Measurements from ENCODE around the gene ATP13A3.

ATP13A3 gene

DNA sequence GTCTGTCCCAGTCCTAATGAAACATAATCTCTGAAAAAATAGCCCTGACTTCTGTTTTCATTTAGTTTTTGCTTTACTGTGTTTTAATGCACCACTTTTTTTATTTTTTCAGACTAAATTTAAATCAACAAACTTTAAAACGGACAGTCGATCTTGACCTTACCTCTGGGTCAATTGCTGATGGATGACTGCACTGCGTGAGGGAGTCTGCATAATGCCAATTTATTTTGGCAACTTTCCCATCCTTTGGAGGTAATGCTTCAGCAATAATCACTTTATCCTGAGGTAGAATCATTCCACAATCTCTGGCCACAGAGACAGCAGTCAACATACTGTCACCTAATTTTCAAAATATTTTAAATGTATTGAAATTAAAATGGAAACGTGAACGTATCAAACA, 55.2 kb downstream of the ATP13A3 start:
- DNase-seq, result no peak

DNA sequence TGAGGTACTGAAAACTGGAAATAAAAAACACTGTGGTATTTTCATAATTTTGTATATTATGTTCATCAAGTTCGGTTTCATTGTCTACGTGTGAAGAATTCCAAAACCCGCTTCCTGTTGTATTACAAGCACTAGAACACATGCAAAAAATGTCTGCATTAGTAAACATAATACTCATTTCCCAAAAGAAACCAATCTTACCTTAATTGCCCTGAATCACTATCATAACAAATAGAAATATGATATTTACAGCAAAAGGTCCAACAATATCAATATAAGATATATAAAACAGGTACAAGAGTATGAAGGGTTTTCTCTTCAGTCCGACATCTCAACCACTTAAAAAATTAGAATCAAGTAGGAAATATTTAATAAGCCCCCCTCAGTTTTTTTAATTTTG, 61.4 kb downstream of the ATP13A3 start:
- no peak for DNase-seq

- no peak for DNase-seq
Measured at GRCh38 chr3:194424953-194425352, 61.8 kb downstream of the ATP13A3 start.

- no peak for DNase-seq
Measured at GRCh38 chr3:194424373-194424772, 62.4 kb downstream of the ATP13A3 start.

DNA sequence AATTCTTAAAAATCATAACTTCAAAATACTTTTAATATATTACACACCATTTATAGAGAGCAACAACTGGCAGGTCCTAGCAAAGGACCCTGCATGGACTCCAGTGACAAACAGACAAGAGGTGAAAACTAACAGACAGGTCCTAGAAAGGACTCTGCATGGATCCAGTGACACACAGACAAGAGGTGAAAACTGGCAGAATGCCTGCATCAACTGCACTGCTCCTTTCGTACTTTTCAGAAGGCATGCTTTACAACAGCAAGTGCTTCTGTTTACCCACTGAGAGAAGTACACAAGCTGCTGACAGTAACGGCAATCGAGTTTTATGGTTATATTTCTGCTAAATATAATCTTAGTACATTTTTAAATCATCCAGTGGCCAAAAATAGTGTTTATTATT, 63.5 kb downstream of the ATP13A3 start:
- DNase-seq, result no peak

- no peak for DNase-seq
Measured at GRCh38 chr3:194422188-194422587, 64.6 kb downstream of the ATP13A3 start.

GRCh38 chr3:194418671-194419070, 68.1 kb downstream of the ATP13A3 start:
- DNase-seq, result no peak

- DNase-seq, result no peak
Measured at GRCh38 chr3:194407423-194407822, 79.4 kb downstream of the ATP13A3 start.

- DNase-seq, result no peak
Measured at GRCh38 chr3:194405766-194406165, 81.0 kb downstream of the ATP13A3 start.

- peak; percentile 68 for DNase-seq
Measured at GRCh38 chr3:194404365-194405140, 82.2 kb downstream of the ATP13A3 start.

- no peak for DNase-seq
Measured at GRCh38 chr3:194401868-194402329, 84.9 kb downstream of the ATP13A3 start.

- DNase-seq, result no peak
Measured at GRCh38 chr3:194401346-194401745, 85.5 kb downstream of the ATP13A3 start.

- DNase-seq, result no peak
Measured at GRCh38 chr3:194399874-194400411, 86.9 kb downstream of the ATP13A3 start.

DNA sequence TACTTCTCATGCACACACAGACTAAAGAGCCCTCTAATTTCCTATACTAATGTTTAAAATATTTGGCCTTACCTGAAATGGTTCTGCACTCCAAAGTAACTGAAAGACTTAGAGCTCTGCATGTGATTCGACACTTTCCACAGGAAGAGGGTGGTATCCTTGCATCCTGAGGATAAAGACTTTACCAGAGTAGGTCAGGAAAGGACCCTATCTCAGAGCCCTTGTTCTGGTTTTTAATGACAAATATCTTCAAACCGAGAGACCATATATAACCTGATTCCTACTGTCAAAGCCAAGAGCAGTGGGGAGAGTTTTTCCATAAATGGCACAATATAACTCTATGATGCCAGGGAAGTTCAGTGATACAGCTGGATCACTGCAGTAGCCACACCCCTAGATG, 87.6 kb downstream of the ATP13A3 start, which contains the start of gene GP5:
Gene GP5 (minus strand): TSS at position 101 of the 400 bp plus-strand sequence. CDS start 984 bp downstream, outside the sequence.
- DNase-seq, result no peak

DNA sequence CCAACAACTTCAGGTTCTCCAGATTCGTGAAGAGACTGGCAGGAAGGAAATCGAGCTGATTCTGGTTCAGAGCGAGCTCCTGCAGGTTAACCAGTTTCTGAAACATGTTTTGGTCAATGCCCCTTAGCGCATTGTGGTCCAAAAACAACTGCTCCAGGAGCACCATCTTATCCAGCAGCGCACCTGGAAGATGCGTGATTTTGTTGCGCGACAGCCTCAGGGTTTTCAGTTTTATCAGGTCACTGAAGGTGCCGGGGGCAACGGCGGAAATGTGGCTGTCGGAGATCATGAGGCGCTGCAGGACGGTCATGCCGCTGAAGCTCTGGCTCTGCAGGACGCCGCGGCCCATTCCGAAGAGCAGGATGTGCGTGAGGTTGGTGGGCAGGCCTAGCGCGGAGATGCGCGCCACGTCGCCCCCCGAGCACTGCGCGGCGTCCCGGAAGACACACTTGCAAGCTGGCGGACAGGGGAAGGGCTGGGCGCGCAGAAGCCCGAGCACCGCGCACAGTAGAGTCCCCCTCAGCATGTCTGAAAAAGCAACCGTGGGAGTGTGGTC, 89.0 kb downstream of the ATP13A3 start:
- peak; percentile 27 for DNase-seq

- peak; percentile 29 for DNase-seq
Measured at GRCh38 chr3:194396859-194397756, 89.7 kb downstream of the ATP13A3 start.

DNA sequence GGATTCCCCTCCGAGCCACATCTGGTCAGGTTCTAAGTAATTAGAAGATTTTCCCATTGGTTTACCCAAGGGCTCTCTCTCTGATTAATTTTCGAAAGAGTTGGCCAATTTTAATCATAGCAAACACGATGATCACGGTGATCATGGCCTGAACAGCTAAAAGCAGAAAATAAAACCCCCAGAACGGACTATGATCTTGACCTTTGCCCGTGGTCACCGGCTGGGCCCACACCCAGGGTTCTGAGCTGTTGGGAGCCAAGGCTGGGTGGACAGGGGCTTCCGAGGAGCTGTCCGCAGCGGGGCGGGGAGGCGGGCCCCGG, 90.3 kb downstream of the ATP13A3 start:
- DNase-seq, result no peak

DNA sequence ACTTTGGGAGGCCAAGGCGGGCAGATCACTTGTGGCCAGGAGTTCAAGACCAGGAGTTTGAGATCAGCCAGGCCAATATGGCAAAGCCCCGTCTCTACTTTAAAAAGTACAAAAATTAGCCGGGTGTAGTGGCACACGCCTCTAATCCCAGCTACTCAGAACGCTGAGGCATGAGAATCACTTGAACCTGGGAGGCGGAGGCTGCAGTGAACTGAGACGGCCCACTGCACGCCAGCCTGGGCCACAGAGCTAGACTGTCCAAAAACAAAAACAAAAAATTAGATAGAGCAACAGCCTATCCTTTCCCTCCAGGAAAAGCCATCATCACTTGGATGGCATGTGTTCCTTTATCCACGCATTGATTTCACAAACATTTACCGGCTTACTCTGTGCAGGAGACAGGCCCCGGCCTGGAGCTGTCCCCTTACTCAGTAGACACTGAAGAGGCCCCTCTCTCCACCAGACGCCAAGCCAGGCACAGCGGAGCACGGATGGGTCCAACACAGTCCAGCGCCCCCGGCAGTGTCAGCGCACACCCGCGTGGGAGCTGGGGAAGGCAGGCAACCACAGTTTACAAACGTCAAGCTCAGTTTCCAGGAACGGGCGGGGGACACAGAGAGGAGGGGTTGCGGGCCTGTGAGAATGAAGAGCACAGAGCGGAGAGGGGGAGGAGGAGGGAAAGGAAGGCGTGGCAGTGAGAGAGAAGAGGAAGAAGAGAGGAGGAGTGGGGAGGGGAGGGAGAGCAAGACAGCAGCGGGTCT, 90.8 kb downstream of the ATP13A3 start:
- peak; percentile 69 for DNase-seq

GRCh38 chr3:194395212-194395611, 91.6 kb downstream of the ATP13A3 start:
- DNase-seq, result no peak

GRCh38 chr3:194392576-194392975, 94.2 kb downstream of the ATP13A3 start:
- DNase-seq, result no peak

DNA sequence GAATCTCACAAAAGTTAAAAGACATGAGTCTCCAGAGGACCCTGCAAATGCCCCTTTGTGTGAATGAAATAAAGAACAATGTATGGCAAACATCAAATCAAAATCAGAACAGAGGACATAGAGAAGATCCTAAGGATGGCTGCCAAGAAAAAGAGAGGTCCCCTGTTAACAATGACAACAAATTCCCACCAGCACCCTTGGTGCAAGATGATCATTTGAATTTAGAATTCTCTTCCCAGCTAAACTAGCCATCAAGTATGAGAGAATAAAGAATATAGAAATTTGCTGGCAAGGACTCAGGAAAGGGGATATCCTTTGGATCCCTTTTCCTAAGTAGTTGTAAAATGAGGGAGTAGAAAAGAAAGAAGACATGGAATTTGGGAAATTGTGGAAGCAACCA, 96.0 kb downstream of the ATP13A3 start:
- DNase-seq, result no peak

DNA sequence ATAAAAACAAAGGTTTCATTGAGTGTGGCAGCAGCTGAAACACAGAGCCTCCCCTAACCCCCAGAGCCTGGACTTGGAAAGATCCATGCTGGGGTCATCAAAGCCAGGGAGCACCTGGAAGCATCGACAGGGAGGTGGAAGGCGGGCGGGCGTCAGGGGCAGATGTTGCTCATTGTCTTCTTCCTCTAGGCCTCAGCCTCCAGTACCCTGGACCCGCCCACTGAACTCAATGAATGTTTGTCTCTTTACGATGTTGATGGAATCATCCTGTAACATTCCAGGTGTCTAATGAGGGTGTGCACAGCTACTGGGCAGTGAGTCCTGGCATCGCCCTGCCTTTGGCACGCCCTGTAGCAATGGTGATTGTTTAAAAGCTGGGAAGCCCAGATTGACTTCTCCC, 97.5 kb downstream of the ATP13A3 start:
- DNase-seq, result no peak

Measured in CD4-positive, alpha-beta T cell treated with Interleukin-10 for 1 hour (primary cell).